HepG2 (cell line): ENCODE measurements around the gene PSMD4. TPM values are rescaled to one million over a fixed set of nuclear protein-coding genes. Genes with fewer than 3 reads are reported as not detected.

Experiments used
- CREB3 ChIP-seq: sonication (generic); formaldehyde crosslinking; IDR thresholded peaks from 2 replicates; pipeline ENCODE4 v1.5.0; 2020; ENCODE audit warnings: missing genetic modification reagents
- FLYWCH1 ChIP-seq: sonication (generic); formaldehyde crosslinking; IDR thresholded peaks from 2 replicates; pipeline ENCODE4 v1.8.1; 2023; ENCODE audit warnings: mild to moderate bottlenecking, missing genetic modification reagents
- GRHL1 ChIP-seq: sonication (generic); formaldehyde crosslinking; conservative IDR thresholded peaks from 2 replicates; pipeline ENCODE4 v1.8.0; 2022; ENCODE audit warnings: missing genetic modification reagents
- IKZF1 ChIP-seq: fragments of 450-650 bp; IDR thresholded peaks from 2 replicates; pipeline ENCODE4 v1.7.1; 2016
- JUNB ChIP-seq: sonication (generic); formaldehyde crosslinking; IDR thresholded peaks from 2 replicates; pipeline ENCODE4 v1.8.0; 2022; ENCODE audit warnings: missing genetic modification reagents, mild to moderate bottlenecking, borderline replicate concordance
- TAF15 ChIP-seq: fragments of 200-400 bp; formaldehyde crosslinking; IDR thresholded peaks from one replicate; pipeline ENCODE4 v1.6.1; 2018; ENCODE audit warnings: mild to moderate bottlenecking, low read depth, low read length; ENCODE audit not compliant: poor library complexity, severe bottlenecking
- TBP ChIP-seq: sonication (generic); formaldehyde crosslinking; IDR thresholded peaks from 2 replicates; pipeline ENCODE4 v1.5.0; 2020; ENCODE audit warnings: missing genetic modification reagents
- ZNF207 ChIP-seq: fragments of 450-650 bp; IDR thresholded peaks from 2 replicates; pipeline ENCODE4 v1.6.1; 2016; ENCODE audit warnings: antibody characterized with exemption, borderline replicate concordance
- ZNF335 ChIP-seq: sonication (generic); formaldehyde crosslinking; IDR thresholded peaks from 2 replicates; pipeline ENCODE4 v1.4.0; 2020; ENCODE audit warnings: missing genetic modification reagents
- ZNF367 ChIP-seq: sonication (generic); formaldehyde crosslinking; IDR thresholded peaks from 2 replicates; pipeline ENCODE4 v1.4.0; 2020; ENCODE audit warnings: missing genetic modification reagents, borderline replicate concordance
- ZNF589 ChIP-seq: sonication (generic); formaldehyde crosslinking; conservative IDR thresholded peaks from 2 replicates; pipeline ENCODE4 v1.8.0; 2022; ENCODE audit warnings: mild to moderate bottlenecking, moderate library complexity, missing genetic modification reagents
- ZNF598 ChIP-seq: sonication (generic); formaldehyde crosslinking; IDR thresholded peaks from 2 replicates; pipeline ENCODE4 v1.5.1; 2020; ENCODE audit warnings: mild to moderate bottlenecking, missing genetic modification reagents, borderline replicate concordance
- polyA plus RNA-seq, 8 experiments: library from polyadenylated mRNA; depleted of rRNA in 3 of 8; stranded (reverse) in 7 of 8; unstranded in 1 of 8; fragments of >200 nt; fragmentation: Illumina TruSeq in 4 of 8; extraction: Trizol in 4 of 8; gene quantifications; 2 replicates each; pipeline versions ENCODE4 v1.2.1 to v1.2.3, GENCODE V29; 2011 to 2016; ENCODE audit warnings: low read depth in 4 of 8, missing spikeins in 1 of 8, mixed read lengths in 1 of 8; ENCODE audit not compliant: insufficient read depth in 1 of 8
- total RNA-seq, 5 experiments: library from RNA; depleted of rRNA; stranded (reverse); fragments of >200 nt; fragmentation: Illumina TruSeq; extraction: Trizol; gene quantifications; 2 replicates each; pipeline ENCODE4 v1.2.3, GENCODE V29; 2016; ENCODE audit warnings: low read depth in 1 of 5
- TF ChIP-seq, protein P1 (sequence below): sonication (generic); formaldehyde crosslinking; IDR thresholded peaks from 2 replicates; pipeline ENCODE4 v1.4.0; 2020; ENCODE audit warnings: missing genetic modification reagents, low read depth, mild to moderate bottlenecking, borderline replicate concordance
- TF ChIP-seq, protein P2 (sequence below): sonication (generic); formaldehyde crosslinking; IDR thresholded peaks from 2 replicates; pipeline ENCODE4 v1.5.0; 2020; ENCODE audit warnings: missing genetic modification reagents, mild to moderate bottlenecking, borderline replicate concordance
- TF ChIP-seq, protein P3 (sequence below): IDR thresholded peaks from 2 replicates; pipeline ENCODE4 v1.6.1; 2016; ENCODE audit warnings: missing compliant biosample characterization, missing genetic modification reagents, borderline replicate concordance
- TF ChIP-seq, protein P4 (sequence below): sonication (generic); formaldehyde crosslinking; IDR thresholded peaks from 2 replicates; pipeline ENCODE4 v1.8.0; 2022; ENCODE audit warnings: missing genetic modification reagents, low read depth, mild to moderate bottlenecking, borderline replicate concordance

Gene PSMD4
- total and polyA plus RNA-seq, 2 of the 13 experiments (the other 11 are each of a cell fraction or from before 2014, with no cell fraction given) = 194 to 243 TPM

DNA sequence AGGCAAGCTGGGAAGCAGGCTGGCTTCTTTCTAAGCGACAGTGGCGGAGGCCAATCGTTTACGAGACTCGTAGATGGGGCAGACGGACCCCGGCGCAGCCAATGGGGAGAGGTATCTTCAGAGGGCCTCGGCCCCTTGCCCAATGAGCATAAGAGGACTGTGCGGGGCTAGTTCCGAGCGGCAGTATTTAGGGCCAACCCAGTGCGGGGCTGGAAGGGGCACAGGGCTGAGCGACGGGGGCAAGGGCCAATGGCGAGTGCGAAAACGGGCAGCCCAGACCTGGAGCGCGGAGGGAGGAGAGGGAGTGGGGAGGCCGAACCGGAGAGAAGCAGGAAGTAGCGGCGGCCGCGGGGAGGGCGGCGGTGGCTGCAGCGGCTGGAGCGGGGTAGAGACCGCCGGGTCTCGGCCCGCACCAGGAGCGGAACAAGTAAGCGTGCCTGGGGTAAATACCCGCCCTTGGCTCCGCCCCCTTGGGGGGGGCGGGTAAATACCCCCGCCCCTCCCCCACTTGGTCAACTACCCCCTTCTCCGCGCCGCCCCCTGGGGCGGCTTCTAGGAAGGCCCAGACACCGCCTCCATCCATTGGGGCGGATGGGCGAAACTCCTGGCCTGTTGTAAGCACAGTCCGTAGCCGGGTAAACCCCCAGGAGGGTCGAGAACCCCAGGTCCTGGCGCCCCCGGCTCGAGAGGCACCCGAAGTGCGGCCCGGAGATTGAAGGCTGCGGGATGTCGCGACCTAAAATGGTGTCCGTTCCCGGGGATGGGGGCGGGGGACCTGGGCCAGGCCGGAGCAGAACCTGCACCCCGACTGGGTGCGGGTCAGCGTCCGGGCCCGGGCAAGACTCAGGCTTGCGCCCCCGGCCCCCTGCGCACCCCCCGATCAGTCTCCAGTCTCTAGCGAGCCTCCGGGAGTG lies 27.7 kb downstream of the PSMD4 start, which contains the start of gene ZNF687 (continued):
- TF ChIP-seq, protein P1, sequence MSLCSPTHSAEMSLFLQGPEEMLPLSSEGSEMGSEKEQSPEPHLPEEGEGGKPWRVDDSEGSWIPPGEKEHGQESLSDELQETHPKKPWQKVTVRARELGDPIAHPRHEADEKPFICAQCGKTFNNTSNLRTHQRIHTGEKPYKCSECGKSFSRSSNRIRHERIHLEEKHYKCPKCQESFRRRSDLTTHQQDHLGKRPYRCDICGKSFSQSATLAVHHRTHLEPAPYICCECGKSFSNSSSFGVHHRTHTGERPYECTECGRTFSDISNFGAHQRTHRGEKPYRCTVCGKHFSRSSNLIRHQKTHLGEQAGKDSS (CRISPR knock-in tag) = no peak
- no peak for TF ChIP-seq TBP
- TF ChIP-seq CREB3 (CRISPR knock-in tag) = no peak
- no peak for TF ChIP-seq ZNF207
- peak; percentile 12; the same call in 1 of the 2 replicates for TF ChIP-seq ZNF335
- TF ChIP-seq GRHL1 (CRISPR knock-in tag) = no peak
- TF ChIP-seq, protein P2, sequence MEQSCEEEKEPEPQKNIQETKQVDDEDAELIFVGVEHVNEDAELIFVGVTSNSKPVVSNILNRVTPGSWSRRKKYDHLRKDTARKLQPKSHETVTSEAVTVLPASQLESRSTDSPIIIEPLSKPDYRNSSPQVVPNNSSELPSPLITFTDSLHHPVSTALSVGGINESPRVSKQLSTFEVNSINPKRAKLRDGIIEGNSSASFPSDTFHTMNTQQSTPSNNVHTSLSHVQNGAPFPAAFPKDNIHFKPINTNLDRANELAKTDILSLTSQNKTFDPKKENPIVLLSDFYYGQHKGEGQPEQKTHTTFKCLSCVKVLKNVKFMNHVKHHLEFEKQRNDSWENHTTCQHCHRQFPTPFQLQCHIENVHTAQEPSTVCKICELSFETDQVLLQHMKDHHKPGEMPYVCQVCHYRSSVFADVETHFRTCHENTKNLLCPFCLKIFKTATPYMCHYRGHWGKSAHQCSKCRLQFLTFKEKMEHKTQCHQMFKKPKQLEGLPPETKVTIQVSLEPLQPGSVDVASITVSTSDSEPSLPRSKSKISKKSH = no peak; the same call in 1 of the 2 replicates
- TF ChIP-seq ZNF367 (CRISPR knock-in tag) = no peak
- TF ChIP-seq, protein P3, sequence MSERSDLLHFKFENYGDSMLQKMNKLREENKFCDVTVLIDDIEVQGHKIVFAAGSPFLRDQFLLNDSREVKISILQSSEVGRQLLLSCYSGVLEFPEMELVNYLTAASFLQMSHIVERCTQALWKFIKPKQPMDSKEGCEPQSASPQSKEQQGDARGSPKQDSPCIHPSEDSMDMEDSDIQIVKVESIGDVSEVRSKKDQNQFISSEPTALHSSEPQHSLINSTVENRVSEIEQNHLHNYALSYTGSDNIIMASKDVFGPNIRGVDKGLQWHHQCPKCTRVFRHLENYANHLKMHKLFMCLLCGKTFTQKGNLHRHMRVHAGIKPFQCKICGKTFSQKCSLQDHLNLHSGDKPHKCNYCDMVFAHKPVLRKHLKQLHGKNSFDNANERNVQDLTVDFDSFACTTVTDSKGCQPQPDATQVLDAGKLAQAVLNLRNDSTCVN (CRISPR knock-in tag) = no peak
- TF ChIP-seq ZNF598 (CRISPR knock-in tag) = no peak
- TF ChIP-seq ZNF589 = no peak
- TF ChIP-seq IKZF1 = no peak
- peak; percentile 17 for TF ChIP-seq TAF15
- TF ChIP-seq JUNB (CRISPR knock-in tag) = no peak
- no peak for TF ChIP-seq FLYWCH1 (CRISPR knock-in tag)
- TF ChIP-seq, protein P4, sequence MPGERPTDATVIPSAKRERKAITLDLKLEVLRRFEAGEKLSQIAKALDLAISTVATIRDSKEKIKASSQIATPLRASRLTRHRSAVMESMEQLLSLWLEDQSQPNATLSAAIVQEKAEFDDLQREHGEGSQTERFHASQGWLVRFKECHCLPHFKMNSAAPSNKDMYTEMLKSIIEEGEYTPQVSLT (CRISPR knock-in tag) = no peak
